Tibial nerve (tissue), 4 donors: ENCODE measurements around the gene PRR16. TPM values are rescaled to one million over a fixed set of nuclear protein-coding genes. Genes with fewer than 3 reads are reported as not detected.
"Not testable (repeated sequence)": the region's sequence is repeated elsewhere in the genome, so short reads cannot be mapped to it uniquely, and the experiment has no call there.

Experiments
- DNase-seq, 2 donors: peaks; one replicate each; pipeline ENCODE4 v3.0.0-alpha.2; 2019; ENCODE audit warnings: low spot score in 2 of 2
- H3K27ac ChIP-seq, 4 donors: fragments of 200-600 bp; sonication (generic) in 3 of 4; one replicate each; pipeline ENCODE4 v1.5.1; 2017 to 2019; ENCODE audit warnings: mild to moderate bottlenecking in 1 of 4
- H3K27me3 ChIP-seq, 2 donors: fragments of 200-600 bp; sonication (generic) in 1 of 2; one replicate each; pipeline versions ENCODE4 v1.5.1 to v1.6.0; 2017 to 2019
- H3K36me3 ChIP-seq, 3 donors: fragments of 200-600 bp; sonication (generic); one replicate each; pipeline ENCODE4 v1.5.1; 2018 to 2019
- H3K4me1 ChIP-seq, 4 donors: fragments of 200-600 bp; sonication (generic) in 3 of 4; one replicate each; pipeline ENCODE4 v1.5.1; 2017 to 2019
- H3K4me3 ChIP-seq, 4 donors: fragments of 200-600 bp; sonication (generic) in 3 of 4; one replicate each; pipeline ENCODE4 v1.5.1; 2017 to 2019; ENCODE audit warnings: mild to moderate bottlenecking in 1 of 4, moderate library complexity in 1 of 4
- H3K9me3 ChIP-seq, 4 donors: fragments of 200-600 bp; sonication (generic) in 3 of 4; one replicate each; pipeline ENCODE4 v1.5.1; 2017 to 2019
- EP300 ChIP-seq, 2 donors: sonication (generic); formaldehyde crosslinking; IDR thresholded peaks; one replicate each; pipeline ENCODE4 v1.6.1; 2017; ENCODE audit warnings: antibody characterized with exemption in 2 of 2, mild to moderate bottlenecking in 1 of 2
- POLR2A ChIP-seq, 2 donors: fragments of 450-650 bp; IDR thresholded peaks; one replicate each; pipeline ENCODE4 v1.6.1; 2017; ENCODE audit warnings: antibody characterized with exemption in 2 of 2, mild to moderate bottlenecking in 2 of 2, moderate library complexity in 2 of 2
- WGBS, 2 donors: methylation state at CpG; one replicate each; pipeline ENCODE4 v1.1.5; 2018; 5-methylcytosine and 5-hydroxymethylcytosine counted together
- total RNA-seq, 4 donors: library from RNA; depleted of rRNA; stranded (reverse); fragments of >200 nt; gene quantifications; one replicate each; pipeline ENCODE4 v1.1.0, GENCODE V29; 2016
- TF ChIP-seq, protein P1 (sequence below), 5 experiments: fragments of 200-600 bp in 3 of 5; fragments of 450-650 bp in 2 of 5; sonication (generic) in 3 of 5; IDR thresholded peaks; one replicate each; pipeline ENCODE4 v1.5.1; 2016 to 2019; ENCODE audit warnings: antibody characterized with exemption in 5 of 5, mild to moderate bottlenecking in 3 of 5, moderate library complexity in 2 of 5

Gene PRR16
- total RNA-seq, 4 donors from 2014 or later = 2.1 to 5.1 (median 2.5) TPM; not detected in 1

DNA sequence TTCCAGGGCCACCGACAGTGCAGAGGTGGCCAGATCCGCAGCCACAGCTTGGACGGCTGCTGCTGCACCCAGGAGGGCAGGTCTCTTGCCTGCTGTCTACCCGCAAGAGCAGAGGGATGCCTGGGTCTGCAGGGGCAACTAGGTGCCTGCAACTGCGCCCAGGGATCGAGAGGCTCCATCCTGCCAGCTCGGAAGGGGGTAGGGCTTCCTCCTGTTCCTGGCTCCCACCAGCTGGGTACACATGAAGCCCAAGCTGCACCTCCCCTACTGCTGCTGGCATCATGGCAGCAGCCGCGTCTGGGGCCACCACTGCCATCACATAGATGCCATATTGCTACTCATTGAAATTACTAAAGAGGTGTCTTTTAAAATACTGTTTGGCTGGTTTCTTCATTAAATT is 12.7 kb upstream of the PRR16 start:
- Histone ChIP-seq H3K9me3 (no peaks in the 10 kb centered on the region), H3K36me3 (no peaks in the 10 kb centered on the region), H3K27ac (no peak overlapping the region), H3K4me1 (peaks cover 0 to 11% (median 0%) of the 10 kb centered on the region in 4 donors), H3K4me3 (no peak overlapping the region), H3K27me3 (no peaks in the 10 kb centered on the region)
- TF ChIP-seq EP300 (IDR thresholded peaks at IDR 0.05) (no peak), POLR2A (IDR thresholded peaks at IDR 0.05) (no peak)
- TF ChIP-seq, protein P1, sequence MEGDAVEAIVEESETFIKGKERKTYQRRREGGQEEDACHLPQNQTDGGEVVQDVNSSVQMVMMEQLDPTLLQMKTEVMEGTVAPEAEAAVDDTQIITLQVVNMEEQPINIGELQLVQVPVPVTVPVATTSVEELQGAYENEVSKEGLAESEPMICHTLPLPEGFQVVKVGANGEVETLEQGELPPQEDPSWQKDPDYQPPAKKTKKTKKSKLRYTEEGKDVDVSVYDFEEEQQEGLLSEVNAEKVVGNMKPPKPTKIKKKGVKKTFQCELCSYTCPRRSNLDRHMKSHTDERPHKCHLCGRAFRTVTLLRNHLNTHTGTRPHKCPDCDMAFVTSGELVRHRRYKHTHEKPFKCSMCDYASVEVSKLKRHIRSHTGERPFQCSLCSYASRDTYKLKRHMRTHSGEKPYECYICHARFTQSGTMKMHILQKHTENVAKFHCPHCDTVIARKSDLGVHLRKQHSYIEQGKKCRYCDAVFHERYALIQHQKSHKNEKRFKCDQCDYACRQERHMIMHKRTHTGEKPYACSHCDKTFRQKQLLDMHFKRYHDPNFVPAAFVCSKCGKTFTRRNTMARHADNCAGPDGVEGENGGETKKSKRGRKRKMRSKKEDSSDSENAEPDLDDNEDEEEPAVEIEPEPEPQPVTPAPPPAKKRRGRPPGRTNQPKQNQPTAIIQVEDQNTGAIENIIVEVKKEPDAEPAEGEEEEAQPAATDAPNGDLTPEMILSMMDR (IDR thresholded peaks at IDR 0.05) = no peak
- WGBS, 2 donors = 94 to 97% methylated on average over 7 to 9 of the region's 9 CpGs
- DNase-seq = no peak

DNA sequence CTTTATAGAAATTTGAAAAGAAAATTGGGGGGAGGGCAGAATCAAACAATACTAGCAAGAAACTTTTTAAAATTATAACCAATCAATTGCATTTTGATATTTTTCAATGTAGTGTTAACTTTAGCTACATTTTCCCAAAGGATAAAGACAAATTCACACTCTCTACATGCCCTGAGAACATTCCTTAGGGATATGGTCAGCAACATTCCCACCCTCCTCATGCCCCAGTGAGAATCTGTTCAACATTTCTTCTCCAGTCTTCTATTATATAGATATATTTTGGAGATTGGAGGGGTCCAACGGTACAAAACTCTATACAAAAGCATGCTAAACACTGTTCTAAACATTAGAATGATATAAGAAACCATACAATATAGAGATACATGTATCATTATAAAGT is 11.6 kb upstream of the PRR16 start:
- no peak overlapping the region for H3K27ac ChIP-seq
- 69 to 75% methylated on average over 1 of the region's 1 CpG for WGBS, 2 donors
- H3K4me3 ChIP-seq = no peak overlapping the region
- no peaks in the 10 kb centered on the region for H3K27me3 ChIP-seq
- DNase-seq = no peak
- H3K4me1 ChIP-seq = peaks cover 0 to 11% (median 0%) of the 10 kb centered on the region in 4 donors
- no peaks in the 10 kb centered on the region for H3K9me3 ChIP-seq
- TF ChIP-seq EP300 (IDR thresholded peaks at IDR 0.05) (no peak), POLR2A (IDR thresholded peaks at IDR 0.05) (no peak)
- TF ChIP-seq, protein P1 (IDR thresholded peaks at IDR 0.05) = no peak
- no peaks in the 10 kb centered on the region for H3K36me3 ChIP-seq

DNA sequence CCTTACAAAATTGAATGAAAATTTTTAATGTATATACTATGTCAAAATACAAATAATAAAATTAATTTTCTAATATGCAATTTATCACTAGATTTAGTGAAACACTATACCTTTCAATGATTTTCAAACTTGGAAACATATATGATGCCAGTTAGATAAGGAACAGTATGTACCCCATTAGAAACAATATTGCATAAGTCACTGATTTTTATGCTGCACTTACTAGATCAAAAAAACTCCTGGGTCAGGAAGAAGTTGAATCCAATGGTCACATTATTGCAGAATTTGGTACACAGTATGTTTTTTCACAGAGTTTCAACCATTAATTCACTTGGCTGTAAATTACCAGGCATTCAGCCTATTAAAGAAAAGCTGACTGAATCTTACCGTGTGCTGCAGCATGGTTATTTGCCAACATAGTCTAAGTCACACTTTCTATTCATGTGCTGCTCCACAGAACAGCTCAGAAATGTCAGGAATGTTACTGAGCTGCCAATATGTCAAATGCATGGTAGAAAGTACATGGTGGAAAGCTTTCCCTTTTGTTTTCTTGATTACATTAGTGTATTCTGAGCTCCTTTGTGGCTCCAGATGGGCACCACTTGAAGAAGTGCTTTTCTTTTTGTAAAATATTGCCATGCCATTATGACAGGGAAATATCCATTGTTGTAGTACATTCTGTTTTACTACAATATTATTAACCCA is 9.9 kb upstream of the PRR16 start:
- H3K36me3 ChIP-seq = no peaks in the 10 kb centered on the region
- no peak for TF ChIP-seq POLR2A (IDR thresholded peaks at IDR 0.05)
- TF ChIP-seq EP300 (IDR thresholded peaks at IDR 0.05) = peak in 1 of 2 donors; percentile 53
- H3K4me3 ChIP-seq = no peak overlapping the region
- no peaks in the 10 kb centered on the region for H3K27me3 ChIP-seq
- peaks cover 0 to 11% (median 0%) of the 10 kb centered on the region in 4 donors for H3K4me1 ChIP-seq
- peak overlapping the region in 1 of 4 donors; percentile 52 for H3K27ac ChIP-seq
- 15 to 22% methylated on average over 1 of the region's 1 CpG for WGBS, 2 donors
- no peaks in the 10 kb centered on the region for H3K9me3 ChIP-seq
- no peak for DNase-seq

DNA sequence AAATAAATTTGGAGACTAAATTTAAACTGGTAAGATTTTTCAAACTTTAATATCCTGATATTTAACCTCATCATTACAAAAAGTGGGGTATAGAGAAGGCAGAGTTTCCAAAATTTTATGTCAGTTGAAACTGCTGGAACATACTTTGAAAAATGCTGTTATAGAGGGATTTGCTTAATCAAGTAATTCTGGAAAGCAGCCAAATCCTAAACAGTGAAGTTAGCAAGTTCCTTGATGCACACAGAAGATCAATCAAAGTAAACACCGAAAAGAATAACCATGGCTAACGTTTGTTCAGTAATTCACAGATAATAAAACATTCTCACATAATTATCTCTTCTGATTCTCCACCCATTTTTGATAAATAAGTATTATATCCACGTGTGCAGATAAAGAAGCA is 8.1 kb upstream of the PRR16 start:
- 42 to 48% methylated on average over 3 of the region's 3 CpGs for WGBS, 2 donors
- H3K27ac ChIP-seq = no peak overlapping the region
- H3K27me3 ChIP-seq = no peaks in the 10 kb centered on the region
- TF ChIP-seq EP300 (IDR thresholded peaks at IDR 0.05) (no peak), POLR2A (IDR thresholded peaks at IDR 0.05) (no peak)
- TF ChIP-seq, protein P1 (IDR thresholded peaks at IDR 0.05) = no peak
- no peaks in the 10 kb centered on the region for H3K36me3 ChIP-seq
- H3K4me3 ChIP-seq = no peak overlapping the region
- DNase-seq = no peak
- H3K9me3 ChIP-seq = no peaks in the 10 kb centered on the region
- peaks cover 0 to 11% (median 0%) of the 10 kb centered on the region in 4 donors for H3K4me1 ChIP-seq

DNA sequence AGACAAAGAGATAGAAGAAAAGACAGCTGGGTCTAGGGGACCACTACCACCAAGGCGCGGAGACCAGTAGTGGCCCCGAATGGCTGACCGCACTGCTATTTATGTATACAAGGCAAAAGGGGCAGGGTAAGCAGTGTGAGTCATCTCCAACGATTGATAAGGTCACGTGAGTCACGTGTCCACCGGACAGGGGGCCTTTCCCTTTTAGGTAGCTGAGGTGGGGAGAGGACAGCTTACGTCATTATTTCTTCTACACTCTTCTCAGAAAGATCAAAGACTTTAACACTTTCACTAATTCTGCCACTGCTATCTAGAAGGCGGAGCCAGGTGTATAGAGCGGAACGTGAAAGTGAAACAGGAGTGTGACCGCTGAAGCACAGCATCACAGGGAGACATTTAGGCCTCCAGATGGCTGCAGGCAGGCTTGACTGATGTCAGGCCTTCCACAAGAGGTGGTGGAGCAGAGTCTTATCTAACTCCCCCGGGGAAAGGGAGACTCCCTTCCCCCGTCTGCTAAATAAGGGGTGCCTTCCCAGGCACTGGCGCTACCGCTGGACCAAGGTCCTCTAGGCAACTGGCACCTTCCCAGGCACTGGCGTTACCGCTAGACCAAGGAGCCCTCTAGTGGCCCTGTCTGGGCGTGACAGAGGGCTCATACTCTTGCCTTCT is 6.1 kb upstream of the PRR16 start:
- H3K4me3 ChIP-seq = peak overlapping the region in 2 of 4 donors; percentile 33 to 35
- peak; percentile 48 to 61 for DNase-seq
- H3K9me3 ChIP-seq = no peaks in the 10 kb centered on the region
- no peaks in the 10 kb centered on the region for H3K27me3 ChIP-seq
- 72 to 78% methylated on average over 20 of the region's 20 CpGs for WGBS, 2 donors
- TF ChIP-seq, protein P1 (IDR thresholded peaks at IDR 0.05) = peak; percentile 46 to 68 (median 56)
- TF ChIP-seq POLR2A (IDR thresholded peaks at IDR 0.05) (no peak), EP300 (IDR thresholded peaks at IDR 0.05) (no peak)
- no peaks in the 10 kb centered on the region for H3K36me3 ChIP-seq
- H3K4me1 ChIP-seq = peaks cover 0 to 11% (median 0%) of the 10 kb centered on the region in 4 donors
- H3K27ac ChIP-seq = peak overlapping the region in 1 of 4 donors; percentile 48

DNA sequence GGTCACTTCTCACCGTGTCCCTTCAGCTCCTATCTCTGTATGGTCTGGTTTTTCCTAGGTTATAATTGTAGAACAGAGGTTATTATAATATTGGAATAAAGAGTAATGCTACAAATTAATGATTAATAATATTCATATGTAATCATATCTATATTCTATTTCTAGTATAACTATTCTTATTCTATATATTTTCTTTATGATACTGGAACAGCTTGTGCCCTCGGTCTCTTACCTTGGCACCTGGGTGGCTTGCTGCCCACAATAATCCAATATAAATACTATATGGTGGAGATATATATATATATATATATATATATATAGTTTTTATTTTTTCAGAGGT is 5.6 kb upstream of the PRR16 start:
- H3K27me3 ChIP-seq, H3K27ac ChIP-seq, H3K9me3 ChIP-seq, H3K36me3 ChIP-seq, DNase-seq: not testable (repeated sequence)
- WGBS, 2 donors = 67 to 71% methylated on average over 2 of the region's 2 CpGs
- peaks cover 0 to 13% (median 0%) of the 10 kb centered on the region in 4 donors for H3K4me1 ChIP-seq
- peak overlapping the region in 1 of 4 donors; percentile 35 for H3K4me3 ChIP-seq
